ENCODE measurements around the gene ZNF333. TPM values are rescaled to one million over a fixed set of nuclear protein-coding genes. Genes with fewer than 3 reads are reported as not detected.

The ZNF333 gene
- polyA plus RNA-seq, 1 of the 3 experiments (the other 2 are of a cell fraction) = 15.2 TPM

- Histone ChIP-seq H3K4me3 (ENCODE audit: low read depth in 2 of 2, low read length in 1 of 2) (no peak overlapping the region), H4K20me1 (ENCODE audit: insufficient read depth) (no peaks in the 10 kb centered on the region), H3K36me3 (replicated peaks in 1 of 2; ENCODE audit: control insufficient read depth in 1 of 2, insufficient read depth in 2 of 2, low read length in 1 of 2) (no peaks in the 10 kb centered on the region), H3K4me2 (no peak overlapping the region), H3K27me3 (ENCODE audit: insufficient read depth) (no peaks in the 10 kb centered on the region; the same call in 1 of the 2 replicates), H3K9me3 (no peaks in the 10 kb centered on the region; the same call in 1 of the 2 replicates), H3K9ac (no peak overlapping the region), H3K4me1 (ENCODE audit: control insufficient read depth in 1 of 2, insufficient read depth in 2 of 2, low read depth in 1 of 2, low read length in 1 of 2) (no peaks in the 10 kb centered on the region), H2AFZ (ENCODE audit: low read depth) (no peak overlapping the region), H3F3A (replicated peaks; ENCODE audit: insufficient read depth) (no peaks in the 10 kb centered on the region), H3K27ac (ENCODE audit: low read depth in 2 of 2, low read length in 1 of 2) (no peak overlapping the region), H3K9me2 (no peaks in the 10 kb centered on the region), H3K79me2 (ENCODE audit: insufficient read depth) (no peaks in the 10 kb centered on the region)
- WGBS (ENCODE audit: low lambda C conversion rate) = 31% methylated on average over 6 of the region's 6 CpGs
- TF ChIP-seq CHD2 (IDR thresholded peaks at IDR 0.05; ENCODE audit: low read length, partially characterized antibody) = no peak
- no peak for DNase-seq
- CTCF ChIA-PET = no interaction called here
- POLR2A ChIA-PET = no interaction called here
These were observed 58.8 kb downstream of the ZNF333 start for GRCh38 chr19:14748601-14749000.

GRCh38 chr19:14758816-14759215 lies 69.0 kb downstream of the ZNF333 start:
- TF ChIP-seq RXRA (IDR thresholded peaks at IDR 0.05; ENCODE audit: borderline replicate concordance, low read depth) = no peak
- TF ChIP-seq FOXM1 (IDR thresholded peaks at IDR 0.05; ENCODE audit: low read depth) = no peak
- no peaks in the 10 kb centered on the region for H3K4me1 ChIP-seq (ENCODE audit: control insufficient read depth in 1 of 2, insufficient read depth in 2 of 2, low read depth in 1 of 2, low read length in 1 of 2)
- no peaks in the 10 kb centered on the region for H4K20me1 ChIP-seq (ENCODE audit: insufficient read depth)
- H3K4me2 ChIP-seq = no peak overlapping the region
- H3K27me3 ChIP-seq (ENCODE audit: insufficient read depth) = peaks cover 35% of the 10 kb centered on the region
- no peaks in the 10 kb centered on the region for H3K36me3 ChIP-seq (replicated peaks in 1 of 2; ENCODE audit: control insufficient read depth in 1 of 2, insufficient read depth in 2 of 2, low read length in 1 of 2)
- no peak overlapping the region for H3K4me3 ChIP-seq (ENCODE audit: low read depth in 2 of 2, low read length in 1 of 2)
- ChIA-PET POLR2A (no interaction called here), CTCF (no interaction called here)
- no peak overlapping the region for H2AFZ ChIP-seq (ENCODE audit: low read depth)
- H3K9ac ChIP-seq = no peak overlapping the region
- H3K9me3 ChIP-seq = no peaks in the 10 kb centered on the region
- 11% methylated on average over 16 of the region's 16 CpGs for WGBS (ENCODE audit: low lambda C conversion rate)
- no peaks in the 10 kb centered on the region for H3K9me2 ChIP-seq
- no peak for DNase-seq
- no peak overlapping the region for H3K27ac ChIP-seq (ENCODE audit: low read depth in 2 of 2, low read length in 1 of 2)
- H3F3A ChIP-seq (replicated peaks; ENCODE audit: insufficient read depth) = no peaks in the 10 kb centered on the region
- no peaks in the 10 kb centered on the region for H3K79me2 ChIP-seq (ENCODE audit: insufficient read depth)

GRCh38 chr19:14761607-14762006 lies 71.8 kb downstream of the ZNF333 start:
- H3K4me1 ChIP-seq (ENCODE audit: control insufficient read depth in 1 of 2, insufficient read depth in 2 of 2, low read depth in 1 of 2, low read length in 1 of 2) = no peaks in the 10 kb centered on the region
- H3K79me2 ChIP-seq (ENCODE audit: insufficient read depth) = no peaks in the 10 kb centered on the region
- no peak overlapping the region for H3K9ac ChIP-seq
- H3K4me2 ChIP-seq = no peak overlapping the region
- H3K9me3 ChIP-seq = no peaks in the 10 kb centered on the region
- POLR2A ChIA-PET = no interaction called here
- no peak for TF ChIP-seq SIN3A (IDR thresholded peaks at IDR 0.05; ENCODE audit: borderline replicate concordance, low read depth, low read length)
- TF ChIP-seq EZH2phosphoT487 (IDR thresholded peaks at IDR 0.05; ENCODE audit: borderline replicate concordance, low read depth) = no peak
- no peak overlapping the region for H3K27ac ChIP-seq (ENCODE audit: low read depth in 2 of 2, low read length in 1 of 2)
- H3K9me2 ChIP-seq = no peaks in the 10 kb centered on the region
- H3K4me3 ChIP-seq (ENCODE audit: low read depth in 2 of 2, low read length in 1 of 2) = no peak overlapping the region
- DNase-seq = no peak
- WGBS (ENCODE audit: low lambda C conversion rate) = 3% methylated on average over 5 of the region's 5 CpGs
- H4K20me1 ChIP-seq (ENCODE audit: insufficient read depth) = no peaks in the 10 kb centered on the region
- H3F3A ChIP-seq (replicated peaks; ENCODE audit: insufficient read depth) = no peaks in the 10 kb centered on the region
- CTCF ChIA-PET = interaction anchor here (1.3 to 1.7 kb wide), 2 partner anchors 15 to 25 kb away, joined by 3 read pairs; no protein-coding TSS in a partner anchor
- peaks cover 44% of the 10 kb centered on the region; the same call in 1 of the 2 replicates for H3K27me3 ChIP-seq (ENCODE audit: insufficient read depth)
- H2AFZ ChIP-seq (ENCODE audit: low read depth) = no peak overlapping the region
- no peaks in the 10 kb centered on the region for H3K36me3 ChIP-seq (replicated peaks in 1 of 2; ENCODE audit: control insufficient read depth in 1 of 2, insufficient read depth in 2 of 2, low read length in 1 of 2)

GRCh38 chr19:14762111-14762510 lies 72.3 kb downstream of the ZNF333 start:
- POLR2A ChIA-PET = no interaction called here

More at GRCh38 chr19:14762111-14762510, 72.3 kb downstream of the ZNF333 start:
- peaks cover 44% of the 10 kb centered on the region; the same call in 1 of the 2 replicates for H3K27me3 ChIP-seq (ENCODE audit: insufficient read depth)
- TF ChIP-seq TEAD4 (IDR thresholded peaks at IDR 0.05; ENCODE audit: borderline replicate concordance, insufficient read depth) = no peak
- H3K9ac ChIP-seq = no peak overlapping the region
- H3K27ac ChIP-seq (ENCODE audit: low read depth in 2 of 2, low read length in 1 of 2) = no peak overlapping the region
- H3K79me2 ChIP-seq (ENCODE audit: insufficient read depth) = no peaks in the 10 kb centered on the region
- no peaks in the 10 kb centered on the region for H3K9me3 ChIP-seq
- CTCF ChIA-PET = interaction anchor here (0.7 to 1.7 kb wide), 2 partner anchors 14 to 64 kb away, joined by 3 to 4 read pairs; no protein-coding TSS in a partner anchor
- H3K9me2 ChIP-seq = no peaks in the 10 kb centered on the region
- no peak overlapping the region for H3K4me3 ChIP-seq (ENCODE audit: low read depth in 2 of 2, low read length in 1 of 2)
- H3F3A ChIP-seq (replicated peaks; ENCODE audit: insufficient read depth) = no peaks in the 10 kb centered on the region
- H2AFZ ChIP-seq (ENCODE audit: low read depth) = no peak overlapping the region
- no peaks in the 10 kb centered on the region for H3K4me1 ChIP-seq (ENCODE audit: control insufficient read depth in 1 of 2, insufficient read depth in 2 of 2, low read depth in 1 of 2, low read length in 1 of 2)
- no peak overlapping the region for H3K4me2 ChIP-seq
- H3K36me3 ChIP-seq (replicated peaks in 1 of 2; ENCODE audit: control insufficient read depth in 1 of 2, insufficient read depth in 2 of 2, low read length in 1 of 2) = no peaks in the 10 kb centered on the region
- WGBS (ENCODE audit: low lambda C conversion rate) = 10% methylated on average over 2 of the region's 2 CpGs
- H4K20me1 ChIP-seq (ENCODE audit: insufficient read depth) = no peaks in the 10 kb centered on the region
- DNase-seq = no peak
